GM21381 (cell line): ENCODE data around the gene TREM1.
"Not testable (repeated sequence)": the region's sequence is repeated elsewhere in the genome, so short reads cannot be mapped to it uniquely, and the experiment has no call there.

Source experiments
- ATAC-seq: cut with Tn5 transposase; IDR thresholded peaks from one replicate; pipeline ENCODE4 v1.9.1; 2021; ENCODE audit warnings: mild to moderate bottlenecking, moderate library complexity; ENCODE audit not compliant: unreplicated experiment

Gene TREM1

GRCh38 chr6:41262401-41262800, 24.1 kb downstream of the TREM1 start:
- no peak for ATAC-seq

- ATAC-seq = no peak
Measured at GRCh38 chr6:41258196-41258493, 28.3 kb downstream of the TREM1 start.

- ATAC-seq = no peak
Measured at GRCh38 chr6:41257369-41258195, 28.9 kb downstream of the TREM1 start.

- no peak for ATAC-seq
Measured at GRCh38 chr6:41256383-41256782, 30.1 kb downstream of the TREM1 start.

- no peak for ATAC-seq
Measured at GRCh38 chr6:41255638-41256246, 30.7 kb downstream of the TREM1 start.

GRCh38 chr6:41255110-41255509, 31.4 kb downstream of the TREM1 start:
- no peak for ATAC-seq

GRCh38 chr6:41252401-41253169, 33.9 kb downstream of the TREM1 start:
- ATAC-seq = no peak

- no peak for ATAC-seq
Measured at GRCh38 chr6:41247882-41248705, 38.4 kb downstream of the TREM1 start.

GRCh38 chr6:41247288-41247865, 39.1 kb downstream of the TREM1 start:
- no peak for ATAC-seq

- ATAC-seq = not testable (repeated sequence)
Measured at GRCh38 chr6:41246529-41246928, 40.0 kb downstream of the TREM1 start.

- ATAC-seq = no peak
Measured at GRCh38 chr6:41239467-41240159, 46.9 kb downstream of the TREM1 start.

- no peak for ATAC-seq
Measured at GRCh38 chr6:41237128-41237527, 49.4 kb downstream of the TREM1 start.

GRCh38 chr6:41236276-41236675, 50.2 kb downstream of the TREM1 start:
- ATAC-seq = no peak

- ATAC-seq = no peak
Measured at GRCh38 chr6:41232667-41233066, 53.8 kb downstream of the TREM1 start.

- ATAC-seq = no peak
Measured at GRCh38 chr6:41231246-41231645, 55.2 kb downstream of the TREM1 start.

GRCh38 chr6:41229721-41230120, 56.8 kb downstream of the TREM1 start:
- ATAC-seq = no peak

GRCh38 chr6:41228616-41229015, 57.9 kb downstream of the TREM1 start:
- no peak for ATAC-seq

GRCh38 chr6:41228096-41228495, 58.4 kb downstream of the TREM1 start, which contains the start of gene TREML4:
TREML4 (plus strand) TSS chr6:41228349; CDS start chr6:41228428, 79 bp downstream.
- no peak for ATAC-seq

GRCh38 chr6:41226752-41227151, 59.7 kb downstream of the TREM1 start:
- ATAC-seq = no peak

GRCh38 chr6:41224800-41225199, 61.7 kb downstream of the TREM1 start:
- no peak for ATAC-seq
